NK-92 (cell line): Measurements from ENCODE around the gene CORO2B.

Experiments used
- DNase-seq: peaks from one replicate; lab custom pipeline; 2025; ENCODE audit not compliant: unreplicated experiment; lab: John Stamatoyannopoulos, UW

CORO2B gene

DNA sequence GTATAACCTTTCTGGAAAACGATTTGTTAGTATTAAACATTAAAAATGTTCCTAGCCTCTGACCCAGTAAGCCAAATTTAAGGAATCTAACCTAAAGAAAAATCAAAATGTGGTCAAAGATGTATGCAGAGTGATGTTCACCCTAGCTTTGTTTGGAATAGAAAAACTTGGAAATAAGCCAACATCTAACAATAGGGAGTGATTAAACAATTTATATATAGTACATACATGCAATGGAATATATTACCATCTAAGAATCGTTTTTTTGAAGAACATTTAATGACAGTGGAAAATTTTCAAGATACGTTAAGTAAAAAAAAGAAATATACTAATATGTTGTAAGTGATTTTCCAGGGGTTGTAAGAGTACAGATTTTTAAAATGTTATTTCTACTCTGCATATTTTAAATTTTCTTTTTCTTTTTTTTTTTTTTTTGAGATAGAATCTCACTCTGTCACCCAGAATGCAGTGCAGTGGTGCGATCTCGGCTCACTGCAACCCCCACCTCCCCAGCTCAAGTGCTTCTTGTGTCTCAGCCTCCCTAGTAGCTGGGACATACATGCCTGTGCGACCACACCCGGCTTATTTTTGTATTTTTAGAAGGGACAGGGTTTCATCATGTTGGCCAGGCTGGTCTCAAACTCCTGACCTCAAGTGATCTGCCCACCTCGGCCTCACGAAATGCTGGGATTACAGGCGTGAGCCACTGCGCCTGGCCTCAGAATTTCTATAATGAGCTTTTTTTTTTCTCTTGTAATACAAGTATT lies 187.0 kb downstream of the CORO2B start:
- DNase-seq, result no peak

GRCh38 chr15:68767833-68768232 lies 189.0 kb downstream of the CORO2B start:
- DNase-seq, result no peak

- no peak for DNase-seq
Observed at GRCh38 chr15:68768321-68768720, 189.5 kb downstream of the CORO2B start.

DNA sequence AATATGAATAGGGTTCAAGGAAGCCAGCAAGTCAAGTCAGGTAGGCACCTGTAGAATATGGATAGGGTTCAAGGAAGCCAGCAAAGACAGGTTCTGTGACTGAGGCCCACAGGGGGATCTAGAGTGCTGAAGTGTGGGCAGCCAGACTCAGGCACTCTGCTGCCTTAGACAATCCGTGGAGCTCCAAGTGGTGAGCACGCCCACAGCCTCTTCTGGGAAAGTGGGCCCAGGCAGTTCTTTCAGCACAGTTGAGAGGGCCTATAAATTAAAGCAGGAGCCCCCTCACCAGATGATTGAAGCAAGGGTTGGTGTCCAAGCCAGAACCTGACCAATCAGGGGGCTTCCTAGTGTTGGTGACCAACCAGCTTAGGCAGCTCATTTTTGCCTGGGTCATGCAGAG lies 190.9 kb downstream of the CORO2B start:
- DNase-seq, result no peak

DNA sequence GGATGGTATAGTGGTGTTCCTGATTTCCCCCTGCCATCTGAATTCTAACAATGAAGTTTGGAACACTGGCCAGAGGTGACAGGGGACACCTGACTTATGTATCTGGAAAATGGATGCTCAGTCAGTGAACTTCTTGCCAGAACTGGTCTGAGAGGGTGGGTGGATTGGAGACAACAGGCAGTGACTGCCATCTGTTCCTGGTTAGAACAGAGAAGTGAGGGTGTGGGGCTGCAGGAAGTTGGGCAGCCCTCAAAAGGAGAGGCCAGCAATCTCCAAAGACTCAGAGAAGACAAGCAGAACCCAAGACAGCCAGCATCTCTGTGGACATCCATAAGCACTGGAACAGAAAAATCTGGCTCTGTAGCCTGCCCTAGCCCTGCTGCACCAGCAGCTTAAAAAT lies 191.4 kb downstream of the CORO2B start:
- DNase-seq, result no peak

DNA sequence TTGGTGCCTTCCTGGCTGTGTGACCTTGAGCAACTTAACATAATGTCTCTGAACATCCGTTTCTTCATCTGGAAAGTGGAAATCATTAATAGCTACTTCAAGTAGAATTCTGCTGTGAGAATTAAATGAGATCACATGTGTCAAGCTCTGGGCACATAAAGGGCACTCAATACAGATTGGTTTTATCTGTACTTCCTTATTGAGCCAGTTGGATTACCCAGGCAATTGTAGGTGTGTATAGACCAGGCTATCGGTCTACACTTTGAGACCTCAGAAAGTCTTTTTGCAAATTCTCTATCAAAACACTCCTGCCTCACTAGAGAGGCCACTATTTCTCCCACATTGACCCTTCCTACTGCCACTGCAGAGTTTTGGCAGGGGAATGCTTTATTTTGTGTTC lies 194.2 kb downstream of the CORO2B start:
- DNase-seq, result no peak

DNA sequence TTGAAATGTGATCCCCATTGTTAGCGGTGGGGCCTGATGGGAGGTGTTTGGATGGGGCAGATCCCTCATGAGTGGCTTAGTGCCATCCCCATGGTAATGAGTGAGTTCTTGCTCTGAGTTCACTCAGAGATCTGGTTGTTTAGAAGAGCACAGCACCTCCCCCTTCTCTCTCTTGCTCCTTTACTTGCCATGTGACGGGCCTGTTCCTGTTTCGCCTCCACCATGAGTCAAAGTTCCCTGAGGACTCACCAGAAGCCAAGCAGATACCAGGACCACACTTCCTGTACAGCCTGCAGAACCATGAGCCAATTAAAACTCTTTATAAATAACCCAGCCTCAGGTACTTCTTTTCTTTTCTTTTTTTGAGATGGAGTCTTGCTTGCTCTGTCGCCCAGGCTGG lies 195.3 kb downstream of the CORO2B start:
- no peak for DNase-seq

- DNase-seq, result no peak
Observed at GRCh38 chr15:68774521-68775235, 195.9 kb downstream of the CORO2B start.

GRCh38 chr15:68775236-68775577 lies 196.4 kb downstream of the CORO2B start:
- no peak for DNase-seq

- DNase-seq, result no peak
Observed at GRCh38 chr15:68775671-68776476, 197.1 kb downstream of the CORO2B start.

DNA sequence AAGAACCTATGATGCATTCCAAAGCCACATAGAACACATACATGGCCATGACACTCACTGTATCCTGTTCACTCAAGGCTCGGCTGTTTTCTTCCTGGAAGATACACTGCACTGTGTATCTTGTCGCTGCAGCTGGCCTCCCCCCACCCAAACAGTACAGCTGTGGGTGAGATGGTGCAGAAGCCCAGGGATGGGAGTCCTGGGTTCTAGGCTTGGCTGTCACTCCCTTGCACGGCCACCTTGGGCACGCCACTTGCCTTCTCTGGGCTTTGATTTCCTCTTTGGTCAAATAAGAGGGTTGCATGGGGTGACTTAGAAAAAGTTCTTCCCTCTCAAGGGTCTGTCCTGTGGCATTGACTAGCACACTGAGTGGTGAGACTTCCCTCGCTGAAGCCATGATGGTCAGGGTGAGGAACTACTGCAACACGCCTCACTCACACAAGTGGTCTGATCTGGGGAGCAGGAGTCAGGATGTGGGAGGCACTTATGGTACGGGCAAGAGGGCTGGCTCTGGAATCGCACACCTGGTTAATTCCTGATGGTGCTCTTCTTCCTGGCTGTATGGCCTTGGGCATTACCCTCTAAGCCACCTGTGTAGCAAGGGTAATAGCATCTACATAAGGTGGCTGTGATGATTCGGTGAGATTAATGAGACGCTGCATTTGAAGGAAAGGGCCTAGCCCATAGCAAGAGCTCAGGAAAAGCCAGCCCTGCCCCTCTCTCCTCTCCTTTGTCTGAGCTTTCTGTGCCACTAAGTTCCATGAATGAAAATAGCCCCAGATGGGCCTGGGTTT lies 197.9 kb downstream of the CORO2B start:
- no peak for DNase-seq
